Raji (cell line): ENCODE data around the gene COX4I1.

Experiments used
- POLR2A ChIP-seq: IDR thresholded peaks from 2 replicates; pipeline ENCODE4 v1.6.1; 2011; ENCODE audit warnings: low read depth, low read length, control low read depth; ENCODE audit not compliant: insufficient read depth

Gene COX4I1

DNA sequence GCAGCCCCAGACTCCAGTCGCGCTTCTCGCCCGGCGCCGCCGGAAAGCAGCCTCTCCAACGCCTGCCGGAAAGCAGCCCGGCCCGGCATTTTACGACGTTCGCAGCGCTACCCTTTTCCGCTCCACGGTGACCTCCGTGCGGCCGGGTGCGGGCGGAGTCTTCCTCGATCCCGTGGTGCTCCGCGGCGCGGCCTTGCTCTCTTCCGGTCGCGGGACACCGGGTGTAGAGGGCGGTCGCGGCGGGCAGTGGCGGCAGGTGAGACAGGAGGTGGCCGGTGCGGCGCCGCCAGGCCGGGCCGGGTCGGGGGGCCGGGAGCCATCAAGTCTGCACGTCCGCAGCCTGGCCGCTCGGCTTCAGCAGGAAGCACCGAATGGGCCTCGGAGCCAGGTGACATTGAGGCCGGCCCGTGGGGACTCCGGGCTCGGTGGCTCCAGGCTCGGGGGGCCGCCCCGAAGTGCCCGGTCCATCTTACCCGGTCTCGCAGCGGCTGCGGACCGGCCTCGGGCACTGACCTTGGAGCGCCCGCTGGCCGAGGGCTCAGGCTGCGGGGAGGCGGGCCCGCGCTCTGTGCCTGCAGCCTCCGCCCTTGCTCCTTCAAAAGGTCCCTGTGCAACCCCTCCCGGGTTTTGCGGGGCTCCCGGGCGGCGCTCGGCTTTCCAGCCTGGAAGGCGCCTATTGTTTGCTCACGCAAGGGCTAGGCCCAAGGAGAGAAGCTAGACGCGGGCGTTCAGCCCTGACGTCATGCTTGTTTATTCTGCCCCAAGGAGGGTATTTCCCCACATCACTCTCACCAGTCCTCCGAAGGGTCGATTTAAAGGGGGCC is at the start of gene COX4I1, which contains the start of gene EMC8:
COX4I1 (plus strand) TSS at position 199 of the 824 bp plus-strand sequence. CDS start 1,511 bp downstream, outside the sequence.
EMC8 (minus strand) TSS at position 48 of the 824 bp plus-strand sequence. CDS start 249 bp downstream, outside the sequence.
- TF ChIP-seq POLR2A: peak; percentile 84; the same call in 1 of the 2 replicates

DNA sequence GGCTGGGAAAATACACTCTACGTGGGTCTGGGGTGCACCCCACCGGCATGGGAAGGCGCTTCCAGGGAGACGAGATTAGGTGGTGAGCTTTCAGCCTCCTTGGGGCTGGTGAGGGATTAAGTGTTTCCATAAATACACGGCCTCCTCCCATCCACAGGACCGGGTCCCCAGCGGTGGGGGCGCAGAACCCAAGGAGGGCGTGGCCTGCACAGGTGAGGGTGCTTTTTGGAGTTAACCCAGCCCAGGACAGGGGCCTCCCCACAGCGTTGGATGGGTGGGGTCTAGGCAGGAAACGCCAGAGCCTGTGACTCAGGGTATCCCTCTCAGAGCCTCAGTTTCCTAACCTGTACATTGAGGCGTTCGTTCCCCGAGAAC is 49.7 kb upstream of the COX4I1 start:
- TF ChIP-seq POLR2A: no peak

DNA sequence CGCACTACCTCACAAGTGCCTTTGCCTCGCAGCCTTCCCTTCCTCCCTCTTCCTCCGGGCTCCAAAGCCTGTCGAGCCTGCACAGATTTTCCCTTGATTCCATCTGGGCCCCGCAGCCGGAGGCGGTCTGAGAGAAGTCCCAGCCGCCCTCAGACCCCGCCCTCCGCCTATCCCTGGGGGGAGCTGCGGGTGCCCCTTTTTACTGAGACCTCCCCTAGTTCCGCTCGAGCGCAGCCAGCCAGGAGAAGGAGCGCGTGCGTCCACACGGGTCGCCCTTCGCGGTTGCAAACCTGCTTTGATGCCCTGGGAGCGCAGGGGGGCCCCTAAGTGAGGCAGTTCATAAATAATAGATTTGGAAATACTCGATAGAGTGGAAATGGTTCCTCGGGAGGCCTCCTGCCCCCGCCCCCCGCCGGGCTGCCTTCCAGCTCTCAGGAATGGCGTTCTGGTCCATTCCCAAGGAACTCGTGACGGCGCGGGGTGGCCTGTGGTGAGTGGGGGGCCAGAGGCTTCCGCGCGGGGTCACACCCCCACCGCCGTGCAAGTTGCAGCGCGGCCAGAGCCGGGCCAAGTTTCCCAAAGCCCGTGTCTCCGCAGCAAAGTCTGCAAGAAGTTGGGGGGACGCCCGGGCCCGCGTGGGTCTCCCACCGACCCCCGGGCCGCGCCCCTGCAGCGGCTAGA is 49.2 kb upstream of the COX4I1 start:
- TF ChIP-seq POLR2A: no peak

DNA sequence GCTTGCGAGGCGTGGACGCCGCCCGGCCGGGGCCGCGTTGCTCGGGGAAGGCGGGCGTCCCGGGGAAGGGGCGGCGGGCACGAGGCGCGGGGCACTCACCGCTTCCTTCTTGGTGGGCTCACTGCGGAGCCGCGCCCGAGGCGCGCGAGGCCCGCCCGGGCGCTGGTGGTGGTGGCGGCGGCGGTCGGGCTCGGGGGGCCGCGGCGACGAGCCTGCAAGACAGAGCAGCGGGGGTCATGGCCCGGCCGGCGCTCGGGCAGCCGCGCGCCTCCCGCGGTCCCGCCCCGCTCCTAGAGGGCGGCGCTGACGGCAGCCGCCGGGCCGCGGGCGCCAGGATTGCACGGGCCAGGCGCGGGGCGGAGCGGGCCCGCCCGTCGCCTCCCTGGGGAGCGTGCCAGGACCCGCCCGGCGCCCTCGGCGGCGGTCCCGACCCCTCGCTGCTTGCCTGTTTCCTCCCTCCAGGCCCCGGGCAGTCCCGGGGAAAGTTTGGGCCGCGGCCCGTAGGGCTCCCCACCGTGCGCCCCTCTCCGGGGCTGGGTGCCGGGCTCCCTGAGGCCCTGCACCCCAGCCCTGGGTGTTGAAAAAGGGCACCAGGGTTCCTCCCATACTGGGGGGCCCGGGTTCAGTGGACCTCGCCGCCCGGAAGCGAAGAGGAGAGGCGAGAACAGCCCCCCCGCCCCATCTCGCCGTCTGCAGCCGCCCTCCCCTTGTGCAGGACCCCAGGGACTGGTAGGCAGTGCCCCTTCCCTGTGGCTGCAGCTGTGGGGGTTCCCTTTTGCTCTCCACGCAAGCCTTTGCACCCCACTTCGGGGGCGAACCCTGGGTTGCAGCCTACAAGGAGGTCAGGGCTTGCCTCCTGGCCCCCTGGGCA is 48.4 kb upstream of the COX4I1 start, which contains the start of gene C16orf74:
C16orf74 (minus strand) TSS at position 270 of the 871 bp plus-strand sequence. CDS start 15,879 bp downstream, outside the sequence.
- no peak for TF ChIP-seq POLR2A

DNA sequence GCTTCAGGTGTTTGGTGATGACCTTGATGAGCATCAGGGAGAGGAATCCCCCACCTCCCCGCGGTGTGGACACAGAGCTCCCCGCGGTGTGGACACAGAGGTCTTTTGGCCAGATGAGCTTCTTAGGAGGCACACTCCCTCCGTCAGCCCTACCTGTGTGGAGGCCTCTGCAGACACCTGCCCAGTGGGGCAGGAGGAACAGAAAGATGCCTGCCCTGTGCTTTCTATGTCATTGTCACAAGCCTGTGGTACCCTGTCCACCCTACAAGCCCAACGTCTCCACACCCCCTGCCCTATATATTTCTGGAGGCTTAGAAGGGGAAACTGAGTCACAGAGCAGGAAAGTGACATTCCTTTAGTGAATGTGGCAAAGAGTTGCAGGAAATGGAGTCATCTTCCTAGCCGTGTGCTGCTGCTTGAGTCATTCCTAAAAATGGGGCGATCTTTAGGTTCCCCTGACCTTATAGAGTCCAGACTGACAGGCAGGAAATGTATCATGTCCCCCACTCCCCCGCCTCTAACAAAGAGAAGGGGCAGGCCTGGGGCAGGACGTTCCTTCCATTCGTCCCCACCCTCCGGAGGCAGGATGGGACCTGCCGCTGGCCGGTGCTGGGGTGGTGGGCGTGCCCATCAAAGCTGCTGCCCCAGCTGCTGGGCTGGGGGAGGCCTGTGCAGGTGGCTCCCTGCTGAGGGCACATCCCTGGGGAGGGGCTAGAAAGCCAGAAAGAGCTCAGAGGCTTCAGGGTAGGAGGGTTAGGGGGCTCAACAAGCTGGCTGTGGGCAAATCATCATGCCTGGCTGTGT is 47.6 kb upstream of the COX4I1 start:
- no peak for TF ChIP-seq POLR2A

DNA sequence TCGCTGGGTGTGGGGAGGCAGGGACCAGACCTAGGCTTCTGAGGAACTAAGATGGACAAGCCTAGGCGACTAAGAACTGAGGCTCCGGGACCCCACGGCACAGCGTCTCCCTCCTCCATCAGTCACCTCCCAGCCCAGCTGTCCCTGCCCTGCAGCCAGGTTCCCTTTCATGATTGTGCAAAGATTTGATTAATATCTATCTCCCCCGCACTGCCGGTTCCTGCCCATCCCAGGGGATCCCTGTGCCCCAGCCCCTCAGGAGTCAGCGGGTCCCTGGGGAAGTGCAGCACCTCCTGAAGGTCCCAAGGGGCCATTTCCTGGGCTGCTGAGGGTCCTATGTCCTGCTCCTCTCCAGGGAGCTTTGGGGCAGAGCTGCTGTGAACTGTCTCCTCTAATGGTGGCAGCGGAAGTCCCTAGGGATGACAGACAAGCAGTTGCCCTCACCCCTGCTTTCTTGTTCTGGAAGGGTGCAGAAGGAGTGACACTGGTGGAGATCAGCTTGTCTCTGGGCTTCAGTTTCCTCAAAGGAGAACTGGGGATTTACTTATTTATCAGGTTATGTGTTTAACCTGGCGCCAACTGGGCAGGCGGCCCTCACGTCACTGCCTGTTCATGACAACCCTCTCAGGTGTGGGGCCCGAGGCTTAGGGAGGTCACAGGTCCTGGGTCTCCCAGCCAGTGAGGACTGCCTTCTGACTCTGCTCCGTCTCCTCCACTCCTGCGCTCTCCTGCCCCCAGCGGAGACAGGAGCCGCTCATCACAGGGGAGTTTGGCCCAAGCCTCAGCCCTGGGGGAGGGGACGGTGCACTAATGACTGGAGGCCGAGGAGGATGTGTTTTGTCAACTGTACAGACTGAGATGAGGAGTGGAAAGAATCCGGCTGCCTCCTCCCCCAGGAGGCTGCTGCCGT is 46.7 kb upstream of the COX4I1 start:
- no peak for TF ChIP-seq POLR2A

DNA sequence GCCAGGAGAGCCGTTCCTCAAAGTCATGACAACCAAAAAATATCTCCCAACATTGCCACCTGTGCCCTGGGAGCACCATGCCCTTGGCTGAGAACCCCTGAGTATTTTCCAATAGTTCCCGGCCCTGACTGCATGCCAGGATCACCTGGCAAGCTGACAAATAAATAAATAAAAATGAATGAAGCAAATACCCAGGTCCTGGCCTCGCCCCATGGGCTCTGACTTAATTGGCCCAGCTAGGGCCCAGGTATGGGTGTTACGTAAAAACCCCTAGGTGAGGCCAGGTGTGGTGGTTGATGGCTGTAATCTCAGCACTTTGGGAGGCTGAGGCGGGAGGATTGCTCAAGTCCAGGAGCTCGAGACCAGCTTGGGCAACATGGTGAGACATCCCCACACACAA is 45.9 kb upstream of the COX4I1 start:
- no peak for TF ChIP-seq POLR2A

DNA sequence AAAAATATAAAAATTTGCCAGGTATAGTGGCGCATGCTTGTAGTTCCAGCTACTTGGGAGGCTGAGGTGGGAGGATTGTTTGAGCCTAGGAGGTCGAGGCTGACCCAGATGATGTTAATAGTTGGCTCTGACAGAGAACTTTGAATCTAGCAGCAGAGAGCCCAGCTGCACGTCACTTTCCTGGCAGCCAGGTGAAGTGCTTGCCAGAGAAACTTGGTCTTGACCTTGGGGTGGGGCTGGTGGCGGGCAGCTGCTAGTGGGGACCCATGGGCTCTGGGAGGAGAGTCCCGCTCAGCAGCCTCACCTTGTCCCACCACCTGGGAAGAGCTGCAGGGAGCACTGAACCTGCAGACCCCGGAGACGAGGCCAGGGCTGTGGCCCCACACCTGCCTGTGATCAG is 45.5 kb upstream of the COX4I1 start:
- no peak for TF ChIP-seq POLR2A

DNA sequence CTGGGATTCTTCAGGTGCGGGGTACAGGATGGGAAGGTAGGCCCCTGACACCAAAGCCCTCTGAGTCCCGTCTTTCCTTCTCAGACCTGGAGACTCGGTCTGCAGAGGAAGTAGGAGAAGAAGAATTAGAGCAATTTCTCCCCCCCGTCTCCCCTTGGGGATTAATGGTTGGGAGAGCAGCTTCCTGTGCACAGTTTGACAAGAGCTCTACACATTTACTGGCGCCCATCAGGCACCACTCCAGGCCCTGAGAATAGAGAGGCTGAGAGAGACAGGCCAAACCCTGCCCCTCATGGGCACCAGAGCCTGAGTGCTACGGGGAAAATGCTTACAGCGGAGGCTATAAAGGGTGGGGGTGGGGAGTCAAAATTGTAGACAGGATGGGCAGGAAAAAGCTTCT is 45.1 kb upstream of the COX4I1 start:
- no peak for TF ChIP-seq POLR2A

DNA sequence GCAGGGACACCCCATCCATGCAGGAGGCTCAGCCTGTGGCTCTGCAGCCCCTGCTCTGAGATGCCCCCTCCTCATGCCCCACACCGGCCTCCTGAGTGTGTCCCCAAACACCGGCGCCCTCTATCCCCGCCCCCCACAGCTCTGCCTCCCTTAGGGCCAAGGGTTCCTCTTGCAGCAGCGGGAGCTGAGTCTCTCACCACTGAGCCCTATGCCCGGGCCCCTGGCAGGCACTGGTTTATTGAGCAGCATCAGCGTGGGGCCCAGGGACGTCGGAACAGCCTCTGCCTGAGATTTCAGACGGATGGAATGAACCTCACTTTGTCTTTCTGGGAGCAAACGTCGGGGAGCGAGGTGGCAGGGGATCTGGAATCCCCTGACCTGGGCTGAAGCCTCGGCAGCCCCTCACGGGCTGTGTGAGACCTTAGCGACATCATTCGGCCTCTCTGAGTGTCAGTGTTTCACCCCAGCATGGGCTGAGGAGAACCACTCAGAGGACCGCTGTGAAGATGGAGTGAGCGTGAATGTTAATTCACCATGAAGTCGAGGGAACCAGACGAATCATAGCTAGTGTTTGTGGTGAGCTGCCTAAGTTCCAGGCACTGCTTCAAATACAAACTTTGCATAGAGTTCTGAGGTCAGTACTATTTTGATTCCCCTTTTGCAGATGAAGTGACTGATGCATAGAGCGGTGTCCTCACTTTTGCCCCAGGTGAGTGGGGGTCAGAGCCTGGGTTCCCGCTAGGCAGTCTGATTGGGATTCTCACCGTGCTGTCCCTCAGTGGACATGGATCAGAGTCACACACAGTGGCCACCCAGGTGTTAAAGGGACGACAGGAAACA is 43.3 kb upstream of the COX4I1 start:
- peak; percentile 37; the same call in 1 of the 2 replicates for TF ChIP-seq POLR2A

DNA sequence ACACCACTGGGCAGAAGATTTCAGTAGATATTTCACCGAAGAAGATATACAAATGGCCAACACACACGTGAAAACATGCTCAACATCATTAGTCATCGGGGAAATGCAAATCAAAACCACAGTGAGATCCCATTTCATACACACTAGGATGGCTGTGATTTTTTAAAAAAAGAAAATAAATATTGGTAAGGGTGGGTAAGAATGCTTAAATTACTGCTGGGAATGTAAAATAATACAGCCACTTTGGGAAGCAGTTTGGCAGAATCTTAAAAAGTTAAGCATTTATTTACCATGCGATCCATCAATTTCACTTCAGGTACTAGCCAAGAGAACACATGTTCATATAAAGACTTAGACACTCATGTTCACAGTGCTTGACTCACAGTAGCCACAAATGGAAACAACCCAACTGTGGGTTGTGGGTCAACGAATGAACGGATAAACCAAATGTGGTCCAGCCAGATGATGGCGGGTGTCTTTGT is 42.1 kb upstream of the COX4I1 start:
- no peak for TF ChIP-seq POLR2A

DNA sequence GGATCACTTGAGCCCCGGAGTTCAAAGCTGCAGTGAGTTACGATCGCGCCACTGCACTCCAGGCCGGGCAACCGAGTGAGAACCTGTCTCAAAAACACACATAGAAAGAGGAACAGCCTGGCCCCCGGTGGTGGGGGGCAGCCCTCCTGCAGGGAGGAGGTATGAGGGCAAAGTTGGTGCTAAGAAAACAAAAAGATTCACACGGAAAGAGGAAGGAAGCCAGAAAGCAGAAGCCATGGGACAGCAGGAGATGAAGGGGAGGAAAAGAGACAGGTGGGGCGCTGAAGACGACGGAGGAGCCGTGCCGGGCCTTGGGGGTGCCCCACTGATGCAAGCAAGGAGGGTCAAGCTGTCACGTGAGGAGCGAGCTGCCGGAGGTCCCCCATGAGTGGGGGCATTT is 40.4 kb upstream of the COX4I1 start:
- no peak for TF ChIP-seq POLR2A

DNA sequence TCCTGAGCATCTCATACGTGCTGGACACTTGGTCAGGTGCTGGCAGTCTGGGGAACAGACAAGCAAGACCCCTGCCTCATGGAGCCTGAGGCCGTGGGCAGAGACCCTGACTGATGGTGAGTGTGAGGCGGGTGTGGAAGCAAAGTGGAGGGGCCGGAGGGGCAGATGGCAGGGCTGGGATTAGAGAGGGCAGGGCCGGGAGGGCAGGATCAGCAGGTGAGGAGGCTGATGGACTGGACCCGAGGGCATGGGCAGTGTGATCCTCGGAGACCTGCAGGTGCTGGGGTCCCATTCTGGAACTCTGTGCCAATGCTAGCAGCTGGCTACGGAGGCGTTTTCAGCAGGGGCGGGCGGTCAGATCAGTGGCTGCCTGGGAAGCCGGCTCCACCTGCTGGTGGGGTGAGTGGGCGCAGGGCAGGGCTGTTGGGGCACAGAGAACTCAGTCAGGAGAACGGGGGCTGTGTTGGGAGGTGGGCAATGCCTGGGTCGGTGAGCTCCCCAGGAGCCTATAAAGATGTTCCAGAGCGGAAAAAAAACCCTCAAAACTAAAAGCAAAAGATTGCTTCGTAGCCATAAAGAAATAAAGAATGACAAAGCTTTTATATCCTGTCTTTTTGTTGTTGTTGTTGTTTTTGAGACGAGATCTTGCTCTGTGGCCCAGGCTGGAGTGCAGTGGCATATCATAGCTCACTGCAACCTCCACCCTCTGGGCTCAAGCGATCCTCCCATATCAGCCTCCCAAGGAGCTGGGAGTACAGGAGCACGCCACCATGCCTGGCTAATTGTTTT is 39.7 kb upstream of the COX4I1 start:
- no peak for TF ChIP-seq POLR2A
